GM12801 (cell line): ENCODE measurements around the gene FAM43A.

Experiments used
- CTCF ChIP-seq: IDR thresholded peaks from one replicate; pipeline ENCODE4 v1.5.1; 2011; ENCODE audit warnings: control low read depth; ENCODE audit not compliant: insufficient read length; ENCODE audit errors: extremely low read depth

Gene FAM43A

GRCh38 chr3:194686816-194687637 is 1.3 kb downstream of the FAM43A start:
- no peak for TF ChIP-seq CTCF

GRCh38 chr3:194687638-194688199 is 2.0 kb downstream of the FAM43A start:
- no peak for TF ChIP-seq CTCF

GRCh38 chr3:194688200-194688740 is 2.6 kb downstream of the FAM43A start:
- no peak for TF ChIP-seq CTCF

GRCh38 chr3:194688946-194689345 is 3.3 kb downstream of the FAM43A start:
- TF ChIP-seq CTCF: no peak

GRCh38 chr3:194689493-194689944 is 3.8 kb downstream of the FAM43A start:
- TF ChIP-seq CTCF: no peak

- TF ChIP-seq CTCF: no peak
These were observed 5.1 kb downstream of the FAM43A start for GRCh38 chr3:194690501-194691372.
